ENCODE measurements around the gene ISG20. TPM values are rescaled to one million over a fixed set of nuclear protein-coding genes. Genes with fewer than 3 reads are reported as not detected.
A peak's percentile ranks its signal among the peaks of the same experiment; 100 is the strongest.

ISG20 gene
- total and polyA plus RNA-seq, 2 donors (not counting 3 experiments of a cell fraction or from before 2014, with no cell fraction given), result 6.4 to 7.5 TPM

DNA sequence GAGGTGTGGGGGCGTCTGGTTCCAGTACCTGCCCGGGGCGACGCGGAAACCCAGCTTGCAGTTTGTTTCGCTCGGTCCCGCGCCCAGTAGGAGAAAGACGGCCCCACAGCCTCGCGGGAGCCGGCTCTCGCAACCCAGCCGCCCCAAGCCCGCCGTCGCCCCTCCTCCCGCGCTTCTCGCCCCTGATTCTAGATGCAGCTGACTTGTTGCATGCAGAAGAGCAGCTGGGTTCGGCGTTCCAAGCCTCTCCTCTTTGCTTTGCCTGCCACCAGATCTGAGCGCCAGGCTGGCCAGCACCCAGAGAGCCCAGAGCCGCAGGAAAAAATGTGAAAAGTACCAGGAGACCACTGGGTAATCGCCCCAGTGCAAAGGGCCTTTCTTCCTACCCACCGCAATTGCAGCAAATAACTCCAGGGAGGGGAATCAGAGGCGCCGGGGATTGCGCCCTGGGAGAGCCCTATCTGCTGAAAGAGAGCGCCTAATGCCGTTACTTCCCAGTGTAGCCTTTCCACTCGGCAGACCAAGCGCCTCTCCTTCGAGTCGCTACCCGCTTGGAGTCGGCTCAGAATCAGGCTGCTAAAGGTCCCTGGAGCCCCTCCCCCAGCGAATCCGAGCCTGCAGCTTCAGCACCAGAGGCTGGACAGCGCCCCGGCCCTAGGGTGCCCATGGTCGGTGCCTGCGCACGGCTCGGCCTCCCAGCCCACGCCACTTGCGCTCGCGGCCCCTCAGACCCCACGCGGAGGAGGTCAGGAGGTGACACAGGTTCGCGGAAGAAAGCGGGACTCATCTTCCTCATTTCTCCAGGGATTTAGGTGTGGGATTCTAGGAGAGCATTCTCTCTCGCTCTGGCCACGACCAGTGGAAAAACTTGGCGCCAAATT is 33.4 kb upstream of the ISG20 start:
- Histone ChIP-seq H3K9me1 (replicated peaks; ENCODE audit: control insufficient read depth, extremely low read depth, insufficient read depth, low read length) (no peaks in the 10 kb centered on the region), H3K4me1 (ENCODE audit: control insufficient read depth, extremely low read depth, insufficient read depth, low read length) (no peaks in the 10 kb centered on the region), H3K4me2 (ENCODE audit: insufficient read depth, low read length) (no peak overlapping the region), H4K20me1 (replicated peaks; ENCODE audit: control insufficient read depth, extremely low read depth, insufficient read depth, low read length) (no peaks in the 10 kb centered on the region), H2AFZ (ENCODE audit: low read depth, low read length) (no peak overlapping the region), H3K4me3 (replicated peaks in 1 of 3; ENCODE audit: insufficient read depth in 1 of 3, low read depth in 1 of 3, low read length in 3 of 3) (no peak overlapping the region), H3K36me3 (ENCODE audit: control insufficient read depth in 2 of 2, extremely low read depth in 1 of 2, insufficient read depth in 2 of 2, low read length in 2 of 2) (no peaks in the 10 kb centered on the region), H3K9ac (replicated peaks; ENCODE audit: extremely low read depth, insufficient read depth, low read length) (no peak overlapping the region), H3K9me3 (replicated peaks; ENCODE audit: control insufficient read depth, insufficient read depth, low read length) (no peaks in the 10 kb centered on the region), H3K27ac (ENCODE audit: insufficient read depth, low read depth, low read length) (no peak overlapping the region), H3K79me2 (ENCODE audit: control insufficient read depth, insufficient read depth, low read length) (no peaks in the 10 kb centered on the region), H3K27me3 (ENCODE audit: control insufficient read depth in 2 of 2, insufficient read depth in 2 of 2, low read length in 2 of 2) (peaks cover 46 to 55% of the 10 kb centered on the region in 2 experiments)
- POLR2A ChIA-PET, result no interaction called here
- FAIRE-seq (no peak), DNase-seq (ENCODE audit: low read depth, low spot score) (peak; percentile 19)
- intact Hi-C loops (cut with micrococcal nuclease) (no loop called here), dilution Hi-C loops (cut with MboI; ENCODE audit: extremely low pct_ligation_motif_present, low sequenced_read_pairs) (no loop called here)
- TF ChIP-seq FOS (IDR thresholded peaks at IDR 0.05; ENCODE audit: borderline replicate concordance, insufficient read depth, low read length) (no peak), POLR2A (IDR thresholded peaks at IDR 0.05; ENCODE audit: low read depth, low read length) (no peak), EZH2 (IDR thresholded peaks at IDR 0.05; ENCODE audit: borderline replicate concordance, low read depth, low read length, severe bottlenecking) (peak; percentile 88), GATA2 (IDR thresholded peaks at IDR 0.05; ENCODE audit: insufficient read depth, insufficient read length, low read depth, low read length) (no peak), MAX (IDR thresholded peaks at IDR 0.05; ENCODE audit: insufficient read depth, insufficient read length) (no peak)
- no TSS peak for BruUV-seq (replicated peaks)
- CTCF ChIA-PET, result interaction anchor here (0.9 to 1.5 kb wide), 2 partner anchors 9 to 229 kb away, joined by 4 read pairs; no protein-coding TSS in a partner anchor

GRCh38 chr15:88606070-88606794 is 32.6 kb upstream of the ISG20 start:
- Histone ChIP-seq H4K20me1 (replicated peaks; ENCODE audit: control insufficient read depth, extremely low read depth, insufficient read depth, low read length) (no peaks in the 10 kb centered on the region), H2AFZ (ENCODE audit: low read depth, low read length) (no peak overlapping the region), H3K9me3 (replicated peaks; ENCODE audit: control insufficient read depth, insufficient read depth, low read length) (no peaks in the 10 kb centered on the region), H3K27ac (ENCODE audit: insufficient read depth, low read depth, low read length) (no peak overlapping the region), H3K36me3 (ENCODE audit: control insufficient read depth in 2 of 2, extremely low read depth in 1 of 2, insufficient read depth in 2 of 2, low read length in 2 of 2) (no peaks in the 10 kb centered on the region), H3K4me1 (ENCODE audit: control insufficient read depth, extremely low read depth, insufficient read depth, low read length) (no peaks in the 10 kb centered on the region), H3K4me3 (replicated peaks in 1 of 3; ENCODE audit: insufficient read depth in 1 of 3, low read depth in 1 of 3, low read length in 3 of 3) (no peak overlapping the region), H3K4me2 (ENCODE audit: insufficient read depth, low read length) (no peak overlapping the region), H3K79me2 (ENCODE audit: control insufficient read depth, insufficient read depth, low read length) (no peaks in the 10 kb centered on the region), H3K9ac (replicated peaks; ENCODE audit: extremely low read depth, insufficient read depth, low read length) (no peak overlapping the region), H3K9me1 (replicated peaks; ENCODE audit: control insufficient read depth, extremely low read depth, insufficient read depth, low read length) (no peaks in the 10 kb centered on the region), H3K27me3 (ENCODE audit: control insufficient read depth in 2 of 2, insufficient read depth in 2 of 2, low read length in 2 of 2) (peaks cover 49 to 55% of the 10 kb centered on the region in 2 experiments)
- TF ChIP-seq GATA2 (IDR thresholded peaks at IDR 0.05; ENCODE audit: insufficient read depth, insufficient read length, low read depth, low read length), result no peak
- no TSS peak for BruUV-seq (replicated peaks)
- ChIA-PET CTCF (no interaction called here), POLR2A (no interaction called here)
- dilution Hi-C loops (cut with MboI; ENCODE audit: extremely low pct_ligation_motif_present, low sequenced_read_pairs), result no loop called here
- DNase-seq (ENCODE audit: low read depth, low spot score), result no peak
- intact Hi-C loops (cut with micrococcal nuclease), result no loop called here
- no peak for FAIRE-seq

Measured in endothelial cell of umbilical vein (primary cell).